ENCODE data around the gene DLG1. TPM values are rescaled to one million over a fixed set of nuclear protein-coding genes. Genes with fewer than 3 reads are reported as not detected.

Gene DLG1
- total RNA-seq, 2 experiments from 2014 or later: 72.2 to 76.6 TPM

DNA sequence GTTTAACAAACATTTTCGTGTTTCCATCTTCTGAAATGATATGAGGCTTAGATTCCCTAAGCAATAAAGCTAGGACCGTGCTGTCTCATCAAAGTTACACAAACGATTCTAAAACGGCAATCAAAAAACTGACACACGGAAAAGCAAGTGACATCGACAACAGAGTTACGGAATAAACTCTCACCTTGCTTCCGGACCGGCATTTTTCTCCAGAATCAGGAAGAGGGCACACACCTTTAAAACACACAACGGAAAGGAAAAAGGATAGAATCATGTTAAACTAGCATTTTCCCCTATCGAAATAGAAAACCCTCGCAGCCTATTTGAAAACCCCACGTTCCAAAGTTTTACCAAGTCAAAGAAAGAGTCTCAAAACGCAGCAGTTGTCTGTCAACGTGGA is 1.4 kb downstream of the DLG1 start:
- Mint-ChIP-seq H3K9me3 (ENCODE audit: insufficient read depth) (no peaks in the 10 kb centered on the region), H3K36me3 (ENCODE audit: low read depth) (peaks cover 28% of the 10 kb centered on the region), H3K4me3 (peak overlapping the region; percentile 98), H3K4me1 (ENCODE audit: low read depth) (peaks cover 39% of the 10 kb centered on the region), H3K27me3 (ENCODE audit: low read depth) (peaks cover 16% of the 10 kb centered on the region), H3K27ac (peak overlapping the region; percentile 92)
- ChIA-PET POLR2A (interaction anchor here (1.2 to 1.3 kb wide), 3 partner anchors 8 to 416 kb away, joined by 4 read pairs; no protein-coding TSS in a partner anchor), CTCF (no interaction called here)
- DNase-seq: no peak
- no peak for ATAC-seq

DNA sequence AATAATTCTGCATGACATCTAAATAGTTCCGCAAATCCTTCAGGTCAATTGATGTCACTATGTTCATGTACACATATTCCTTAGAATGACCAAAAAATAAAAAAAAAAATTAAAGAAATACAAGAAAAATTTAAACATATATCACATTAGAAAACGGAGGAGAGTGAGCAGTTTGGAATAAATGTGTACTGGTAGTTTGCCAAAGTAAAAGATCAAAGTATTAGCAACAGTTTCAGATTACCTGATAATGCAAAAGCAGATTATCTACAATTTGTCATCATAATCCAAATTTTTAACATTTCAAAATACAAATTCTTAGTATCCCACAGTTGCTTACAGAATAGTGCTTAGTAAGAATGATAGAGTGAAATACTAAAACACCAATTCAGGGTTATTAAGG is 1.9 kb downstream of the DLG1 start:
- H3K27me3 Mint-ChIP-seq (ENCODE audit: low read depth): peaks cover 16% of the 10 kb centered on the region
- POLR2A ChIA-PET: interaction anchor here (1.3 kb wide), 1 partner anchor 7 kb away, joined by 4 read pairs; no protein-coding TSS in a partner anchor
- peaks cover 33% of the 10 kb centered on the region for H3K36me3 Mint-ChIP-seq (ENCODE audit: low read depth)
- ATAC-seq: no peak
- H3K4me3 Mint-ChIP-seq: peak overlapping the region; percentile 98
- no peaks in the 10 kb centered on the region for H3K9me3 Mint-ChIP-seq (ENCODE audit: insufficient read depth)
- H3K27ac Mint-ChIP-seq: no peak overlapping the region
- CTCF ChIA-PET: interaction anchor here (1.1 kb wide), 1 partner anchor 157 kb away, joined by 4 read pairs; no protein-coding TSS in a partner anchor
- peaks cover 44% of the 10 kb centered on the region for H3K4me1 Mint-ChIP-seq (ENCODE audit: low read depth)
- no peak for DNase-seq

DNA sequence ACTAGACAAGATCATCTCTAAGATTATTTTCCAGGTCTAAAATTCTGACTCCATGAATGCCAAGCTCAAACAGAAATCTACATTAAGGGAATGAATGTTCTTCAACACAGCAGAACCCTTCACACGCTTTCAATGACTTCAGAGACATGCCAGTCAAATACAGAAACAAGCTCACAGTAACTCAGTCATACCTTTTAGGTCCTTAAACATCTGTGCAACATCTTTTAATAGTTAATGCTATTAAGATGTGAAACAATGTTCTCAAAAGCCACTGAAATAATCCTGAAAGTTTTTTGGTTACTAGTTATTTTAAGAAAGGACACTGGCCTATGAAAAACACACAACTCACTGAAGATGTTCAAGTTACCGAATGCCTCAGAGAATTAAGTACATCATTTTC is 2.5 kb downstream of the DLG1 start:
- CTCF ChIA-PET: interaction anchor here (1.1 to 1.6 kb wide), 3 partner anchors 28 to 158 kb away, joined by 4 to 6 read pairs (median 4); no protein-coding TSS in a partner anchor
- Mint-ChIP-seq H3K36me3 (ENCODE audit: low read depth) (peaks cover 39% of the 10 kb centered on the region), H3K9me3 (ENCODE audit: insufficient read depth) (no peaks in the 10 kb centered on the region), H3K4me1 (ENCODE audit: low read depth) (peaks cover 51% of the 10 kb centered on the region), H3K27ac (no peak overlapping the region), H3K27me3 (ENCODE audit: low read depth) (peaks cover 14% of the 10 kb centered on the region), H3K4me3 (peak overlapping the region; percentile 23)
- POLR2A ChIA-PET: no interaction called here
- no peak for ATAC-seq
- no peak for DNase-seq

DNA sequence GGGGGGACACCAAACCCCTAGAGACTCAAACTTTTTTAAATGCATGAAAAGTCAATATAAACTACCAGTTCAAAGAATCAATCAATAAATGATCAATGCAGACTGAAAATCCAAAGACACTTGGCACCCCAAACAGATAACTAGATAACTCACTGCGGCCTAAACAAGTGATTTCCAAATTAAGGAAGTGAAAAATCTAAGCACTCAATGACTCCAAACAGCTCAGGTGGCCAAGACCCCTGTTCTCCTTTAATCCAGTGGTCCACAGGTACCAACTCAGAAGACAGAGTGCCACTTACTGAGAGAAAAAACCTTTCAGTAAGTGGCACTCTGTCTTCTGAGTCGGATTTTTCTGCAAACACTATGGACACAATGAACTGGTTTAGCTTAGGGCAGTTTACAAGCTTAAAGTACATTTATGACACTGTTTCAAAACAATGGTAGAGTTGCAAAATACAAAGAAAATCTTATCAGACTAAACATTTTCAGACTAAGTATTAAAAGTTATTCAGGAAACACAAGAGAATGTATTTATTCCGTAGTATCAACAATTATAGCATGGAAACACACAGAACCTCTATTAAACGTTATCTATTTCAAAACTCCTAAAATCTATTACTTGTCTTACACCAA is 4.7 kb downstream of the DLG1 start:
- DNase-seq (no peak), ATAC-seq (no peak)
- Mint-ChIP-seq H3K9me3 (ENCODE audit: insufficient read depth) (no peaks in the 10 kb centered on the region), H3K27me3 (ENCODE audit: low read depth) (no peaks in the 10 kb centered on the region), H3K4me1 (ENCODE audit: low read depth) (peaks cover 41% of the 10 kb centered on the region), H3K36me3 (ENCODE audit: low read depth) (peaks cover 51% of the 10 kb centered on the region), H3K27ac (no peak overlapping the region), H3K4me3 (no peak overlapping the region)
- POLR2A ChIA-PET: interaction anchor here (0.7 kb wide), 1 partner anchor 17 kb away, joined by 3 read pairs; no protein-coding TSS in a partner anchor
- CTCF ChIA-PET: interaction anchor here (0.5 to 1.6 kb wide), 2 partner anchors 36 to 206 kb away, joined by 3 read pairs; no protein-coding TSS in a partner anchor

DNA sequence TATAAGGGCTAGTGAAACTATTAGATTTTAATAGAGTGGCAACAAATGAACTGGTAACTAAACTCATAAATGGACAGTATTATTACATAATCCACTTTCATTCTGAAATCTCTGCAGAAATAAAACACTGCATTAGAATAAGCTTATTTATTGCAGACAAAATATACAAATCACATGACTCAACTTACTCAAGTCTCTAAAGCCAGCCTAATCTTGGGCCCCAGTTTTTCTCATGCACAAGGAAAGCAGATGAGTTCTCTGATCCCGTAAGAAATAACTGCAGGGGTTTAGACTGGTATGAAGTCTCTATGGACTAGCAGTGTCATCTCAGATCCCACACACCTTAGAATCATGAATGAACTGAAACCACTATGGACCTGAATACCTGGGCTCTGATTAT is 5.8 kb downstream of the DLG1 start:
- Mint-ChIP-seq H3K36me3 (ENCODE audit: low read depth) (peaks cover 52% of the 10 kb centered on the region), H3K9me3 (ENCODE audit: insufficient read depth) (no peaks in the 10 kb centered on the region), H3K27me3 (ENCODE audit: low read depth) (no peaks in the 10 kb centered on the region), H3K4me1 (ENCODE audit: low read depth) (peaks cover 41% of the 10 kb centered on the region), H3K27ac (no peak overlapping the region), H3K4me3 (no peak overlapping the region)
- ChIA-PET POLR2A (interaction anchor here (0.6 kb wide), 1 partner anchor 9 kb away, joined by 4 read pairs; no protein-coding TSS in a partner anchor), CTCF (interaction anchor here (1.6 kb wide), 1 partner anchor 35 kb away, joined by 3 read pairs; no protein-coding TSS in a partner anchor)
- DNase-seq (no peak), ATAC-seq (no peak)

DNA sequence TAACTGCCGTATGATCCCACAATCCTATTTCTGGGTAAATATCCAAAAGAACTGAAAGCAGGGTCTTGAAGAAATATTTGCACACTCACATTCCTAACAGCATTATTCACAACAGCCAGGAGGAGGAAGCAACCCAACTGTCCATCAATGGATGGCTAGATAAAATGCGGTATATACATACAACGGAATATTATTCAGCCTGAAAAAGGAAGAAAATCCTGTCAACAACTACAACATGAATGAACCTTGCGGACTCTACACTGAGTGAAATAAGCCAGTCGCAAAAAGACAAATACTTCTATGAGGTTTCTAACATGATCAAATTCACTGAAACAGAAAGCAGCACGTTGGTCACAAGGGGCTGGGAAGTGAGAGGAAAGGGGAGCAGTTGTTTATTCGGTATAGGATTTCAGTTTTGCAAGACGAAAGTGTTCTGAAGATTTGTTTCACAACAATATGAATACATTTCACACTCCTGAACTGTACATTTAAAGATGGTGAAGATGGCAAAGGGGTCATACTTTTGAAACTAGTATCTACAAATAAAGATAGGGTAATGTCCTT is 6.2 kb downstream of the DLG1 start:
- H3K4me3 Mint-ChIP-seq: no peak overlapping the region
- no peak overlapping the region for H3K27ac Mint-ChIP-seq
- H3K36me3 Mint-ChIP-seq (ENCODE audit: low read depth): peaks cover 53% of the 10 kb centered on the region
- DNase-seq (no peak), ATAC-seq (no peak)
- CTCF ChIA-PET: no interaction called here
- H3K9me3 Mint-ChIP-seq (ENCODE audit: insufficient read depth): no peaks in the 10 kb centered on the region
- H3K4me1 Mint-ChIP-seq (ENCODE audit: low read depth): peaks cover 41% of the 10 kb centered on the region
- no peaks in the 10 kb centered on the region for H3K27me3 Mint-ChIP-seq (ENCODE audit: low read depth)
- POLR2A ChIA-PET: interaction anchor here (0.6 kb wide), 1 partner anchor 9 kb away, joined by 4 read pairs; no protein-coding TSS in a partner anchor

DNA sequence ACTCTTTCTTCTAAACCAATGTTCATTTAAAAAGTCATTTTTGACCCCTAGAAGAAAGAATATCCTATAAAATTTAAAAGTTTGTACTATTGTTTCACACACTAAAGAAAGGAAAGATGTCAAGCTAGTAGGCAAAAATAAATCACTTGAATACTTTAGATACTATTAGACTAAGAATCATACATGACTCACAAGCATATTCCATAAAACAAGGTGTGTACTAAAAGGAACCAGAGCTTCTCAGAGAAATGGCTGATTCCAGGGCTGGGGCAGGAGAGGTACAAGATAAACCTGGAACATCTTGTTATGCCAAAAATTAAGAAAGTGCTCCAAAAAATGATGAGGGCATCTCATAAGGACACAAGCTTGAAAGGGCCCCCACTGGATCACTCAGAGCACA is 8.7 kb downstream of the DLG1 start:
- Mint-ChIP-seq H3K27ac (no peak overlapping the region), H3K4me3 (no peak overlapping the region), H3K27me3 (ENCODE audit: low read depth) (no peaks in the 10 kb centered on the region), H3K36me3 (ENCODE audit: low read depth) (peaks cover 54% of the 10 kb centered on the region), H3K9me3 (ENCODE audit: insufficient read depth) (no peaks in the 10 kb centered on the region), H3K4me1 (ENCODE audit: low read depth) (peaks cover 28% of the 10 kb centered on the region)
- CTCF ChIA-PET: interaction anchor here (2.4 kb wide), 1 partner anchor 33 kb away, joined by 6 read pairs; no protein-coding TSS in a partner anchor
- POLR2A ChIA-PET: interaction anchor here (1.3 kb wide), 1 partner anchor 8 kb away, joined by 4 read pairs; no protein-coding TSS in a partner anchor
- ATAC-seq: no peak
- DNase-seq: no peak

DNA sequence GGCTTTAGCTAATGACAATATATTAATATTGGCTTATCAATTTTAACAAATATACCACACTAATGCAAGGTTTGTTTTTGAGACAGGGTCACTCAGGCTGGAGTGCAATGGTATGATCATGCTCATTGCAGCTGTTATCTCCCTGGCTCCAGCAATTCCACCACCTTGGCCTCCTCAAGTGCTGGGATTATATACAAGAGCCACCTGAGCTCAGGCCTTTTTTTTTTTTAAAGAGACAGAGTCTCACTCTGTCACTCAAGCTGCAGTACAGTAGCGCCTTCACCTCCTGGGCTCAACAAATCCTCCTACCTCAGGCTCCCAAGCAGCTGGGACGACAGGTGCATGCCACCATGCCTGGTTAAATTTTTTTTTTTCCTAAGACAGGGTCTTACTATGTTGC is 11.7 kb downstream of the DLG1 start:
- ATAC-seq (no peak), DNase-seq (no peak)
- Mint-ChIP-seq H3K4me1 (ENCODE audit: low read depth) (peaks cover 12% of the 10 kb centered on the region), H3K9me3 (ENCODE audit: insufficient read depth) (no peaks in the 10 kb centered on the region), H3K4me3 (no peak overlapping the region), H3K36me3 (ENCODE audit: low read depth) (peaks cover 48% of the 10 kb centered on the region), H3K27me3 (ENCODE audit: low read depth) (no peaks in the 10 kb centered on the region), H3K27ac (no peak overlapping the region)
- ChIA-PET POLR2A (no interaction called here), CTCF (no interaction called here)

DNA sequence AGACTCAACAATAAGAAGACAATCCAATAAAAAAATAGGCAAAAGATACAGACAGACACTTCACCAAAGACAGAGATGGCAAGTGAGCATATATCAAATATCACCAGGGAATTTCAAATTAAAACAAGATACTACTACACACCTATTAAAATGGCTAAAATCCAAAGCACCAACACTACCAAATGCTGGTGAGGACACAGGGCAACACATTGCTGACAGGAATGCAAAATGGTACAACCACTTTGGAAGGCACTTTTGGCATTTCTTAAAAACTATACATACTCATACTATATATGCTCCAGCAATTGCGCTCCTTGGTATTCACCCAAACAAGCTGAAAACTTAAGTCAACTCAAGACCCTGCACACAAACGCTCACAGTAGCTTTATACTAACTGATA is 12.9 kb downstream of the DLG1 start:
- Mint-ChIP-seq H3K27ac (no peak overlapping the region), H3K9me3 (ENCODE audit: insufficient read depth) (no peaks in the 10 kb centered on the region), H3K4me3 (no peak overlapping the region), H3K36me3 (ENCODE audit: low read depth) (peaks cover 48% of the 10 kb centered on the region), H3K27me3 (ENCODE audit: low read depth) (no peaks in the 10 kb centered on the region), H3K4me1 (ENCODE audit: low read depth) (peaks cover 3% of the 10 kb centered on the region)
- ChIA-PET POLR2A (no interaction called here), CTCF (interaction anchor here (1.0 kb wide), 1 partner anchor 28 kb away, joined by 5 read pairs; no protein-coding TSS in a partner anchor)
- DNase-seq (no peak), ATAC-seq (no peak)

DNA sequence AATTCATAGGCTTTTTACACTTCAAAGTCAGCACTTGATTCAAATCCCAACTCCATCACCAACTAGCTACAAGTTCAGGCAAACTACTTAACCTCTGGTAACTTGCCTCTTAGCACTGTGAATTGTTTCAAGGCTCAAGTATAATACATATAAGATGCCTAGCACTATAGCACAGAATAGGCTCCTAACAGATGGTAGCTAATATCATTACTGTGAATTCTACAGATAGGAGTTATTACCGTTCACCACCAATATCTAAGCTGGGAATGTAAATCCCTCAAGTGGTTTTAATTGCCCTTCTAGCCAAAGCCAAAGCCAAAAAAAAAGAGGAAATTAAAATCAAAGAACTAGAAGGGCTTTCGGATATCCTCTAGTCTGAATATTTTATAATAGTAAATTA is 15.4 kb downstream of the DLG1 start:
- H3K27ac Mint-ChIP-seq: no peak overlapping the region
- peaks cover 3% of the 10 kb centered on the region for H3K4me1 Mint-ChIP-seq (ENCODE audit: low read depth)
- no peaks in the 10 kb centered on the region for H3K27me3 Mint-ChIP-seq (ENCODE audit: low read depth)
- no peak for ATAC-seq
- DNase-seq: no peak
- no peak overlapping the region for H3K4me3 Mint-ChIP-seq
- peaks cover 48% of the 10 kb centered on the region for H3K36me3 Mint-ChIP-seq (ENCODE audit: low read depth)
- CTCF ChIA-PET: interaction anchor here (1.1 to 2.4 kb wide), 2 partner anchors 26 to 171 kb away, joined by 4 to 12 read pairs; no protein-coding TSS in a partner anchor
- H3K9me3 Mint-ChIP-seq (ENCODE audit: insufficient read depth): no peaks in the 10 kb centered on the region
- POLR2A ChIA-PET: interaction anchor here (0.7 kb wide), 1 partner anchor 9 kb away, joined by 4 read pairs; no protein-coding TSS in a partner anchor

DNA sequence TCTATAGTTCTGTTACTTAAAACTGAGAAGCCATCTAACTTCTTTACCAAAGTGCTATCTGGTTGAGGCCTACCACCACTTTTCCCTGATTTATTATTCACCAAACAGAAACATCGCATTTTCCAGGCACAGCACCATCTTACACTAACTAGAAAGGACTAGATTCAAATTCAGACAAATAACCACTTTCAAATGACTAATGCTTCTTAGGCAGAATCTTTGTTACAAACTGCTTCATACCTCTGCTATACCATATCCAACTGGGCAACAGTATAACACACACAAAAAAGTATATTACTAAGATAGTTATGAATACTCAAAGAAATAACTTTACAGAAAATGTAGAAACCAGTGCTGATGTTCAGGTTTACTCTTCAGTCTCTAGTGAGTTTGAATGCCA is 16.6 kb downstream of the DLG1 start:
- Mint-ChIP-seq H3K4me3 (no peak overlapping the region), H3K27me3 (ENCODE audit: low read depth) (no peaks in the 10 kb centered on the region), H3K27ac (no peak overlapping the region), H3K9me3 (ENCODE audit: insufficient read depth) (no peaks in the 10 kb centered on the region), H3K36me3 (ENCODE audit: low read depth) (peaks cover 48% of the 10 kb centered on the region), H3K4me1 (ENCODE audit: low read depth) (peaks cover 3% of the 10 kb centered on the region)
- POLR2A ChIA-PET: no interaction called here
- DNase-seq (no peak), ATAC-seq (no peak)
- CTCF ChIA-PET: interaction anchor here (2.4 kb wide), 1 partner anchor 25 kb away, joined by 12 read pairs; no protein-coding TSS in a partner anchor

DNA sequence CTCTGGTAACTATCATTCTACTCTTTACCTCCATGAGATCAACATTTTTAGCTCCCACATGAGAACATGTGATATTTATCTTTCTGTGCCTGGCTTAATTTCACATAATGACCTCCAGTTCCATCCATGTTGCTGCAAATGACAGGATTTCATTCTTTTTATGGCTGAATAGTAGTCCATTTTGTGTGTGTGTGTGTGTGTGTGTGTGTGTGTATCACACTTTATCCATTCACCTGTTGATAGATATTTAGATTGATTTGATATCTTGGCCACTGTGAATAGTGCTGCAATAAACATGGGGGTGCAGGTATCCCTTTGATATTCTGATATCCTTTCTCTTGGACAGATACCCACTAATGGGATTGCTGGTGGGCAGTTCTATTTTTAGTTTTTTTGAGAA is 18.3 kb downstream of the DLG1 start:
- ChIA-PET POLR2A (interaction anchor here (0.6 kb wide), 1 partner anchor 38 kb away, joined by 4 read pairs; no protein-coding TSS in a partner anchor), CTCF (interaction anchor here (1.5 kb wide), 1 partner anchor 23 kb away, joined by 5 read pairs; no protein-coding TSS in a partner anchor)
- no peak for DNase-seq
- H3K4me1 Mint-ChIP-seq (ENCODE audit: low read depth): peaks cover 3% of the 10 kb centered on the region
- peaks cover 39% of the 10 kb centered on the region for H3K36me3 Mint-ChIP-seq (ENCODE audit: low read depth)
- no peaks in the 10 kb centered on the region for H3K9me3 Mint-ChIP-seq (ENCODE audit: insufficient read depth)
- no peak overlapping the region for H3K4me3 Mint-ChIP-seq
- no peak for ATAC-seq
- no peaks in the 10 kb centered on the region for H3K27me3 Mint-ChIP-seq (ENCODE audit: low read depth)
- no peak overlapping the region for H3K27ac Mint-ChIP-seq

Data from activated CD8-positive, alpha-beta T cell treated with anti-CD3 and anti-CD28 coated beads, Interleukin-2, amount 10 ng/mL, durations not matched to agents 7 days and 5 days (primary cell).